ENCODE results near the gene LRRC8B. TPM values are rescaled to one million over a fixed set of nuclear protein-coding genes. Genes with fewer than 3 reads are reported as not detected.
A peak's percentile ranks its signal among the peaks of the same experiment; 100 is the strongest.

Gene LRRC8B
- total RNA-seq, 2 experiments from 2014 or later, result 4.4 to 9.9 TPM

- no peak overlapping the region for H2AFZ ChIP-seq (ENCODE audit: low read length)
- BruUV-seq (replicated peaks), result no TSS peak
- intact Hi-C loops (cut with micrococcal nuclease; ENCODE audit: unreplicated experiment), result no loop called here
- H3K9me2 ChIP-seq (ENCODE audit: insufficient read depth, low read length), result no peaks in the 10 kb centered on the region
- DNase-seq (ENCODE audit: low spot score), result peak; percentile 51
- no peak overlapping the region for H3K4me2 ChIP-seq (ENCODE audit: low read length)
- H3K27ac ChIP-seq (ENCODE audit: low read depth, low read length, poor library complexity, severe bottlenecking), result no peak overlapping the region
- no peaks in the 10 kb centered on the region for H3K9me3 ChIP-seq (ENCODE audit: low read length)
- H3K79me2 ChIP-seq (ENCODE audit: insufficient read depth, low read depth, low read length), result no peaks in the 10 kb centered on the region
- H3K4me3 ChIP-seq (ENCODE audit: low read depth, low read length, poor library complexity, severe bottlenecking), result no peak overlapping the region
- H3K36me3 ChIP-seq (ENCODE audit: insufficient read depth, low read length), result 0 out of 2 replicates have a peak, but pooled peaks cover 4% of the 10 kb centered on the region
- ChIA-PET CTCF (ENCODE audit: unreplicated experiment) (interaction anchor here (0.9 kb wide), 1 partner anchor 146 kb away, joined by 4 read pairs; no protein-coding TSS in a partner anchor), POLR2A (interaction anchor here (1.1 kb wide), 1 partner anchor 126 kb away, joined by 3 read pairs; no protein-coding TSS in a partner anchor)
- H3K4me1 ChIP-seq (ENCODE audit: insufficient read depth, low read length, poor library complexity, severe bottlenecking), result no peaks in the 10 kb centered on the region
- TF ChIP-seq EZH2phosphoT487 (IDR thresholded peaks at IDR 0.05; ENCODE audit: borderline replicate concordance, low read depth, low read length), result no peak
- TF ChIP-seq CTCF (conservative IDR thresholded peaks at IDR 0.05; ENCODE audit: low read length), result peak; percentile 75
- no peaks in the 10 kb centered on the region for H4K20me1 ChIP-seq (ENCODE audit: insufficient read depth, low read length)
Measured at GRCh38 chr1:89615676-89616598, 91.3 kb downstream of the LRRC8B start.

GRCh38 chr1:89616844-89617627, 92.4 kb downstream of the LRRC8B start:
- Histone ChIP-seq H4K20me1 (ENCODE audit: insufficient read depth, low read length) (no peaks in the 10 kb centered on the region), H3K9me2 (ENCODE audit: insufficient read depth, low read length) (no peaks in the 10 kb centered on the region), H3K4me3 (ENCODE audit: low read depth, low read length, poor library complexity, severe bottlenecking) (no peak overlapping the region), H3K36me3 (ENCODE audit: insufficient read depth, low read length) (0 out of 2 replicates have a peak, but pooled peaks cover 4% of the 10 kb centered on the region), H2AFZ (ENCODE audit: low read length) (no peak overlapping the region), H3K4me1 (ENCODE audit: insufficient read depth, low read length, poor library complexity, severe bottlenecking) (no peaks in the 10 kb centered on the region), H3K4me2 (ENCODE audit: low read length) (no peak overlapping the region), H3K27ac (ENCODE audit: low read depth, low read length, poor library complexity, severe bottlenecking) (no peak overlapping the region), H3K79me2 (ENCODE audit: insufficient read depth, low read depth, low read length) (no peaks in the 10 kb centered on the region), H3K9me3 (ENCODE audit: low read length) (no peaks in the 10 kb centered on the region)
- intact Hi-C loops (cut with micrococcal nuclease; ENCODE audit: unreplicated experiment), result no loop called here
- BruUV-seq (replicated peaks), result no TSS peak
- DNase-seq (ENCODE audit: low spot score), result no peak
- CTCF ChIA-PET (ENCODE audit: unreplicated experiment), result no interaction called here
- TF ChIP-seq EZH2phosphoT487 (IDR thresholded peaks at IDR 0.05; ENCODE audit: borderline replicate concordance, low read depth, low read length) (no peak), CTCF (conservative IDR thresholded peaks at IDR 0.05; ENCODE audit: low read length) (no peak)
- POLR2A ChIA-PET, result interaction anchor here (1.6 kb wide), 1 partner anchor 12 kb away, joined by 4 read pairs; no protein-coding TSS in a partner anchor

All from OCI-LY7 (cell line).